ENCODE data around the gene MDC1.
A peak's percentile ranks its signal among the peaks of the same experiment; 100 is the strongest.
"Not testable (repeated sequence)": the region's sequence is repeated elsewhere in the genome, so short reads cannot be mapped to it uniquely, and the experiment has no call there.

MDC1 gene

GRCh38 chr6:30683183-30683979, 33.7 kb downstream of the MDC1 start:
- DNase-seq (ENCODE audit: extremely low read depth in 1 of 2, low read depth in 1 of 2): no peak

GRCh38 chr6:30682143-30683117, 34.7 kb downstream of the MDC1 start:
- peak; percentile 67 to 71 for DNase-seq (ENCODE audit: extremely low read depth in 1 of 2, low read depth in 1 of 2)

GRCh38 chr6:30681766-30682142, 35.3 kb downstream of the MDC1 start:
- no peak for DNase-seq (ENCODE audit: extremely low read depth in 1 of 2, low read depth in 1 of 2)

- DNase-seq (ENCODE audit: extremely low read depth in 1 of 2, low read depth in 1 of 2): no peak
Measured at GRCh38 chr6:30679765-30680535, 37.1 kb downstream of the MDC1 start.

GRCh38 chr6:30678964-30679726, 37.9 kb downstream of the MDC1 start:
- DNase-seq (ENCODE audit: extremely low read depth in 1 of 2, low read depth in 1 of 2): peak; percentile 76 to 93

GRCh38 chr6:30676660-30677285, 40.3 kb downstream of the MDC1 start:
- DNase-seq (ENCODE audit: extremely low read depth in 1 of 2, low read depth in 1 of 2): no peak

GRCh38 chr6:30672445-30673253, 44.4 kb downstream of the MDC1 start, which contains the start of gene DHX16:
Gene DHX16, minus strand, starts transcription at chr6:30673006. Its CDS starts 165 bp downstream, at chr6:30672841.
- peak; percentile 78 to 79 for DNase-seq (ENCODE audit: extremely low read depth in 1 of 2, low read depth in 1 of 2)

GRCh38 chr6:30670760-30671527, 46.1 kb downstream of the MDC1 start:
- no peak for DNase-seq (ENCODE audit: extremely low read depth in 1 of 2, low read depth in 1 of 2)

- DNase-seq (ENCODE audit: extremely low read depth in 1 of 2, low read depth in 1 of 2): not testable (repeated sequence)
Measured at GRCh38 chr6:30666300-30666699, 50.8 kb downstream of the MDC1 start.

GRCh38 chr6:30664994-30665767, 51.9 kb downstream of the MDC1 start:
- DNase-seq (ENCODE audit: extremely low read depth in 1 of 2, low read depth in 1 of 2): no peak

- DNase-seq (ENCODE audit: extremely low read depth in 1 of 2, low read depth in 1 of 2): not testable (repeated sequence)
Measured at GRCh38 chr6:30657922-30658321, 59.2 kb downstream of the MDC1 start.

GRCh38 chr6:30657454-30657853, 59.6 kb downstream of the MDC1 start:
- DNase-seq (ENCODE audit: extremely low read depth in 1 of 2, low read depth in 1 of 2): no peak

- no peak for DNase-seq (ENCODE audit: extremely low read depth in 1 of 2, low read depth in 1 of 2)
Measured at GRCh38 chr6:30656513-30656912, 60.6 kb downstream of the MDC1 start.

GRCh38 chr6:30655743-30656094, 61.4 kb downstream of the MDC1 start:
- no peak for DNase-seq (ENCODE audit: extremely low read depth in 1 of 2, low read depth in 1 of 2)

GRCh38 chr6:30654798-30655742, 62.0 kb downstream of the MDC1 start:
- no peak for DNase-seq (ENCODE audit: extremely low read depth in 1 of 2, low read depth in 1 of 2)

GRCh38 chr6:30651143-30651542, 65.9 kb downstream of the MDC1 start:
- no peak for DNase-seq (ENCODE audit: extremely low read depth in 1 of 2, low read depth in 1 of 2)

All from activated CD8-positive, alpha-beta memory T cell treated with anti-CD3 and anti-CD28 coated beads for 1 hour (primary cell).